ENCODE measurements around the gene CIT. TPM values are rescaled to one million over a fixed set of nuclear protein-coding genes. Genes with fewer than 3 reads are reported as not detected.

The CIT gene
- total and polyA plus RNA-seq, 10 of the 15 experiments (the other 5 are each of a cell fraction or from before 2014, with no cell fraction given) = 1.0 to 38.2 (median 14.9) TPM

GRCh38 chr12:119804011-119804641 lies 73.0 kb downstream of the CIT start:
- no peaks in the 10 kb centered on the region for H3K27me3 ChIP-seq (replicated peaks in 1 of 2; ENCODE audit: control insufficient read depth in 2 of 2, insufficient read depth in 2 of 2, low read length in 1 of 2)
- no peak overlapping the region for H2AFZ ChIP-seq (ENCODE audit: control insufficient read depth, low read depth, low read length)
- no peak for FAIRE-seq
- ChIA-PET SMC1A (ENCODE audit: uncharacterized antibody, unreplicated experiment) (interaction anchor here (1.1 kb wide), 1 partner anchor 29 kb away, joined by 3 read pairs; no protein-coding TSS in a partner anchor), POLR2A (no interaction called here), CTCF (no interaction called here), RAD21 (ENCODE audit: unreplicated experiment) (no interaction called here)
- no peak overlapping the region for H3K4me3 ChIP-seq
- H3K79me2 ChIP-seq (ENCODE audit: control insufficient read depth, insufficient read depth, low read length) = no peaks in the 10 kb centered on the region; the same call in 1 of the 2 replicates
- no peak overlapping the region for H3K4me2 ChIP-seq (ENCODE audit: control insufficient read depth, insufficient read depth)
- no peaks in the 10 kb centered on the region; the same call in 1 of the 2 replicates for H3K4me1 ChIP-seq (ENCODE audit: control insufficient read depth, insufficient read depth, low read length)
- ATAC-seq = no peak
- DNase-seq (ENCODE audit: low read depth, low spot score) = no peak
- no peak overlapping the region for H3K27ac ChIP-seq (ENCODE audit: control insufficient read depth, insufficient read depth)
- H3K36me3 ChIP-seq (ENCODE audit: control insufficient read depth in 2 of 2, insufficient read depth in 2 of 2, low read length in 1 of 2) = peaks cover 3 to 12% of the 10 kb centered on the region in 2 experiments; a peak in 3 of 4 replicates
- WGBS (ENCODE audit: insufficient coverage, insufficient replicate concordance, low lambda C conversion rate, missing lambda C conversion rate) = 96% methylated on average over 28 of the region's 32 CpGs
- no peaks in the 10 kb centered on the region for H4K20me1 ChIP-seq (ENCODE audit: control insufficient read depth, insufficient read depth)
- BruUV-seq (replicated peaks) = no TSS peak
- H3K9me3 ChIP-seq (replicated peaks; ENCODE audit: control insufficient read depth, insufficient read depth, low read length) = no peaks in the 10 kb centered on the region; the same call in 1 of the 3 replicates
- intact Hi-C loops (cut with micrococcal nuclease; ENCODE audit: unreplicated experiment) (no loop called here), in situ Hi-C loops (cut with MboI) (no loop called here)
- H3K9ac ChIP-seq (ENCODE audit: control insufficient read depth, insufficient read depth, low read length) = no peak overlapping the region
- TF ChIP-seq E4F1 (IDR thresholded peaks at IDR 0.05; ENCODE audit: borderline replicate concordance, partially characterized antibody) (no peak), MTA2 (IDR thresholded peaks at IDR 0.05; ENCODE audit: low read depth) (no peak), CHD1 (IDR thresholded peaks at IDR 0.05; ENCODE audit: low read depth, low read length) (no peak), PRDM15 (CRISPR knock-in tag; IDR thresholded peaks at IDR 0.05) (no peak), HDAC2 (IDR thresholded peaks at IDR 0.05) (no peak), JUNB (IDR thresholded peaks at IDR 0.05) (no peak), SREBF1 (IDR thresholded peaks at IDR 0.05; ENCODE audit: low read length) (no peak), ZSCAN29 (IDR thresholded peaks at IDR 0.05) (no peak)
